Central memory CD8-positive, alpha-beta T cell (primary cell): Measurements from ENCODE around the gene MEMO1.
A peak's percentile ranks its signal among the peaks of the same experiment; 100 is the strongest.
"Not testable (repeated sequence)": the region's sequence is repeated elsewhere in the genome, so short reads cannot be mapped to it uniquely, and the experiment has no call there.

ENCODE experiments used
- ATAC-seq: fragments of 150-1000 bp; cut with Tn5 transposase; replicated peaks from 2 replicates; pipeline ENCODE4 v1.10.0; 2022; ENCODE audit warnings: mild to moderate bottlenecking, moderate FRiP score, moderate number of reproducible peaks; ENCODE audit not compliant: poor library complexity, severe bottlenecking; ENCODE audit errors: extremely low read depth
- DNase-seq, 2 donors: peaks; one replicate each; pipeline ENCODE4 v3.0.0; 2021; ENCODE audit warnings: low spot score in 2 of 2
- H3K27ac Mint-ChIP-seq: one replicate; pipeline ENCODE4 v1.8.0; 2022; ENCODE audit warnings: low read depth, mild to moderate bottlenecking, moderate library complexity, mixed read lengths
- H3K27me3 Mint-ChIP-seq: one replicate; pipeline ENCODE4 v1.8.0; 2022; ENCODE audit warnings: mixed read lengths
- H3K36me3 Mint-ChIP-seq: one replicate; pipeline ENCODE4 v1.8.0; 2022; ENCODE audit warnings: mild to moderate bottlenecking, moderate library complexity, mixed read lengths; ENCODE audit not compliant: insufficient read depth
- H3K4me1 Mint-ChIP-seq: one replicate; pipeline ENCODE4 v1.8.0; 2022; ENCODE audit warnings: mixed read lengths
- H3K4me3 Mint-ChIP-seq: one replicate; pipeline ENCODE4 v1.8.0; 2022; ENCODE audit warnings: mild to moderate bottlenecking, moderate library complexity, mixed read lengths
- H3K9me3 Mint-ChIP-seq: one replicate; pipeline ENCODE4 v1.8.0; 2022; ENCODE audit warnings: mixed read lengths

MEMO1 gene

GRCh38 chr2:32010670-32011484, at the start of gene MEMO1:
Gene MEMO1 (minus strand): TSS chr2:32011008. CDS start chr2:32010247, 761 bp downstream.
- DNase-seq: peak; percentile 80 to 83
- no peaks in the 10 kb centered on the region for H3K9me3 Mint-ChIP-seq
- peaks cover 11% of the 10 kb centered on the region for H3K36me3 Mint-ChIP-seq
- peaks cover 38% of the 10 kb centered on the region for H3K4me1 Mint-ChIP-seq
- peak within 1 kb of the TSS; percentile 92 for H3K4me3 Mint-ChIP-seq
- no peaks in the 10 kb centered on the region for H3K27me3 Mint-ChIP-seq
- peak; percentile 76 for ATAC-seq
- H3K27ac Mint-ChIP-seq: peak within 1 kb of the TSS; percentile 78

- DNase-seq (no peak), ATAC-seq (no peak)
- Mint-ChIP-seq H3K27me3 (no peaks in the 10 kb centered on the region), H3K4me1 (peaks cover 15% of the 10 kb centered on the region), H3K9me3 (no peaks in the 10 kb centered on the region), H3K4me3 (no peak overlapping the region), H3K36me3 (peaks cover 12% of the 10 kb centered on the region), H3K27ac (no peak overlapping the region)
Observed at GRCh38 chr2:32060266-32060665, 49.5 kb upstream of the MEMO1 start.

- Mint-ChIP-seq H3K27ac (no peak overlapping the region), H3K4me3 (no peak overlapping the region), H3K27me3 (no peaks in the 10 kb centered on the region), H3K36me3 (peaks cover 5% of the 10 kb centered on the region), H3K4me1 (peaks cover 6% of the 10 kb centered on the region), H3K9me3 (no peaks in the 10 kb centered on the region)
- ATAC-seq (no peak), DNase-seq (no peak)
Observed at GRCh38 chr2:32058130-32058529, 47.3 kb upstream of the MEMO1 start.

GRCh38 chr2:32054583-32054982, 43.8 kb upstream of the MEMO1 start:
- not testable (repeated sequence) for ATAC-seq, H3K4me3 Mint-ChIP-seq, H3K27ac Mint-ChIP-seq, H3K9me3 Mint-ChIP-seq, H3K36me3 Mint-ChIP-seq, H3K27me3 Mint-ChIP-seq, DNase-seq, H3K4me1 Mint-ChIP-seq

- Mint-ChIP-seq H3K27ac (no peak overlapping the region), H3K4me1 (no peaks in the 10 kb centered on the region), H3K9me3 (no peaks in the 10 kb centered on the region), H3K27me3 (no peaks in the 10 kb centered on the region), H3K4me3 (no peak overlapping the region), H3K36me3 (no peaks in the 10 kb centered on the region)
- DNase-seq (no peak), ATAC-seq (no peak)
Observed at GRCh38 chr2:32051836-32052439, 41.1 kb upstream of the MEMO1 start.

- no peaks in the 10 kb centered on the region for H3K4me1 Mint-ChIP-seq
- ATAC-seq (no peak), DNase-seq (no peak)
- H3K4me3 Mint-ChIP-seq: no peak overlapping the region
- H3K27me3 Mint-ChIP-seq: no peaks in the 10 kb centered on the region
- no peak overlapping the region for H3K27ac Mint-ChIP-seq
- H3K9me3 Mint-ChIP-seq: no peaks in the 10 kb centered on the region
- H3K36me3 Mint-ChIP-seq: peaks cover 9% of the 10 kb centered on the region
Observed at GRCh38 chr2:32043561-32043960, 32.8 kb upstream of the MEMO1 start.

GRCh38 chr2:32039447-32040219, 28.8 kb upstream of the MEMO1 start, which contains the start of gene DPY30:
Gene DPY30 (minus strand): TSS chr2:32039805. CDS start chr2:32039456, 349 bp downstream.
- Mint-ChIP-seq H3K9me3 (no peaks in the 10 kb centered on the region), H3K36me3 (peaks cover 13% of the 10 kb centered on the region), H3K27me3 (no peaks in the 10 kb centered on the region), H3K4me3 (peak within 1 kb of the TSS; percentile 84), H3K27ac (peak within 1 kb of the TSS; percentile 89), H3K4me1 (no peaks in the 10 kb centered on the region)
- ATAC-seq: peak; percentile 92
- peak; percentile 83 for DNase-seq

GRCh38 chr2:32034198-32034887, 23.5 kb upstream of the MEMO1 start:
- DNase-seq, H3K9me3 Mint-ChIP-seq, ATAC-seq, H3K4me3 Mint-ChIP-seq, H3K27me3 Mint-ChIP-seq: not testable (repeated sequence)
- Mint-ChIP-seq H3K36me3 (peaks cover 19% of the 10 kb centered on the region), H3K27ac (peak overlapping the region; percentile 45), H3K4me1 (peaks cover 18% of the 10 kb centered on the region)

GRCh38 chr2:32018789-32019482, 8.1 kb upstream of the MEMO1 start:
- H3K4me1 Mint-ChIP-seq, H3K9me3 Mint-ChIP-seq, H3K27ac Mint-ChIP-seq, ATAC-seq, H3K27me3 Mint-ChIP-seq, DNase-seq, H3K4me3 Mint-ChIP-seq: not testable (repeated sequence)
- H3K36me3 Mint-ChIP-seq: peaks cover 13% of the 10 kb centered on the region

GRCh38 chr2:32012872-32013271, 2.1 kb upstream of the MEMO1 start:
- H3K4me1 Mint-ChIP-seq: peaks cover 22% of the 10 kb centered on the region
- DNase-seq: no peak
- H3K27ac Mint-ChIP-seq: no peak overlapping the region
- H3K4me3 Mint-ChIP-seq: no peak overlapping the region
- H3K27me3 Mint-ChIP-seq: no peaks in the 10 kb centered on the region
- no peak for ATAC-seq
- H3K9me3 Mint-ChIP-seq: no peaks in the 10 kb centered on the region
- peaks cover 11% of the 10 kb centered on the region for H3K36me3 Mint-ChIP-seq

- Mint-ChIP-seq H3K36me3 (peaks cover 11% of the 10 kb centered on the region), H3K4me1 (peaks cover 34% of the 10 kb centered on the region), H3K9me3 (no peaks in the 10 kb centered on the region), H3K27me3 (no peaks in the 10 kb centered on the region), H3K27ac (peak overlapping the region; percentile 78), H3K4me3 (peak overlapping the region; percentile 92)
- no peak for DNase-seq
- ATAC-seq: no peak
Observed at GRCh38 chr2:32011485-32011960, 715 bp upstream of the MEMO1 start.
